Endothelial cell of umbilical vein (primary cell): ENCODE results near the gene ROPN1L. TPM values are rescaled to one million over a fixed set of nuclear protein-coding genes. Genes with fewer than 3 reads are reported as not detected.

Source experiments
- BruUV-seq: library from RNA; stranded (reverse); fragments of 400-500 nt; replicated peaks from 2 replicates; lab custom pipeline; 2021; lab: Mats Ljungman, UMichigan
- CTCF ChIA-PET: fragments of 300-600, 350-600 bp; sonication (Branson Sonifier 250); formaldehyde crosslinking; loops from one replicate; lab custom pipeline; 2021; ENCODE audit warnings: antibody characterized with exemption, inconsistent platforms; lab: Charles Lee
- POLR2A ChIA-PET: fragments of 300-600, 350-600 bp; sonication (Branson Sonifier 250); formaldehyde crosslinking; loops from one replicate; lab custom pipeline; 2021; ENCODE audit warnings: antibody characterized with exemption, inconsistent platforms; lab: Charles Lee
- DNase-seq: peaks from one replicate; pipeline ENCODE4 v3.0.0-alpha.2; 2011; ENCODE audit warnings: low read depth, low spot score
- FAIRE-seq: peaks from 2 replicates; lab custom pipeline; 2011; peaks lifted over from hg19 to GRCh38; lab: Jason Lieb, UNC
- H2AFZ ChIP-seq: 2 replicates; pipeline ENCODE4 v1.6.0; 2012; ENCODE audit warnings: low read depth, low read length, control low read depth, inconsistent platforms
- H3K27ac ChIP-seq: 2 replicates; pipeline ENCODE4 v1.5.1; 2011; ENCODE audit warnings: low read depth, mild to moderate bottlenecking, control low read depth, low read length, moderate library complexity; ENCODE audit not compliant: insufficient read depth
- H3K27me3 ChIP-seq, 2 experiments: 2 replicates each; pipeline versions ENCODE4 v1.6.0 to v1.6.1; 2011; ENCODE audit warnings: low read length in 2 of 2, mixed read lengths in 1 of 2; ENCODE audit not compliant: control insufficient read depth in 2 of 2, insufficient read depth in 2 of 2
- H3K36me3 ChIP-seq, 2 experiments: 2 replicates in 1 of 2; 3 replicates in 1 of 2; pipeline ENCODE4 v1.5.1; 2011; ENCODE audit warnings: low read length in 2 of 2, mild to moderate bottlenecking in 1 of 2, moderate library complexity in 1 of 2; ENCODE audit not compliant: control insufficient read depth in 2 of 2, insufficient read depth in 2 of 2; ENCODE audit errors: extremely low read depth in 1 of 2
- H3K4me1 ChIP-seq: 3 replicates; pipeline ENCODE4 v1.5.1; 2011; ENCODE audit warnings: mild to moderate bottlenecking, low read length; ENCODE audit not compliant: control insufficient read depth, insufficient read depth; ENCODE audit errors: extremely low read depth
- H3K4me2 ChIP-seq: 2 replicates; pipeline ENCODE4 v1.6.1; 2011; ENCODE audit warnings: low read length, control low read depth, mixed read lengths; ENCODE audit not compliant: insufficient read depth
- H3K4me3 ChIP-seq, 3 experiments: fragments of 200-600 bp in 1 of 3; sonication (generic), shearing (Covaris generic) in 1 of 3; replicated peaks in 1 of 3; 2 replicates each; pipeline ENCODE4 v1.5.1; 2011 to 2016; ENCODE audit warnings: control low read depth in 3 of 3, low read length in 3 of 3, mild to moderate bottlenecking in 2 of 3, inconsistent platforms in 1 of 3, low read depth in 1 of 3, moderate library complexity in 1 of 3; ENCODE audit not compliant: insufficient read depth in 1 of 3
- H3K79me2 ChIP-seq: 2 replicates; pipeline ENCODE4 v1.6.0; 2012; ENCODE audit warnings: low read length, inconsistent platforms; ENCODE audit not compliant: control insufficient read depth, insufficient read depth
- H3K9ac ChIP-seq: replicated peaks from 2 replicates; pipeline ENCODE3; 2011; ENCODE audit warnings: low read length, control low read depth; ENCODE audit not compliant: insufficient read depth; ENCODE audit errors: extremely low read depth
- H3K9me1 ChIP-seq: replicated peaks from 3 replicates; pipeline ENCODE4 v1.6.0; 2011; ENCODE audit warnings: mild to moderate bottlenecking, low read length; ENCODE audit not compliant: control insufficient read depth, insufficient read depth; ENCODE audit errors: extremely low read depth
- H3K9me3 ChIP-seq: replicated peaks from 2 replicates; pipeline ENCODE4 v1.5.1; 2012; ENCODE audit warnings: low read length, inconsistent platforms; ENCODE audit not compliant: control insufficient read depth, insufficient read depth
- H4K20me1 ChIP-seq: replicated peaks from 2 replicates; pipeline ENCODE3; 2011; ENCODE audit warnings: mild to moderate bottlenecking, low read length; ENCODE audit not compliant: control insufficient read depth, insufficient read depth; ENCODE audit errors: extremely low read depth
- CTCF ChIP-seq, 2 donors: IDR thresholded peaks; 1 replicate in 1 of 2; 2 replicates in 1 of 2; pipeline ENCODE4 v1.5.1; 2011; ENCODE audit warnings: low read length in 2 of 2, mild to moderate bottlenecking in 2 of 2, moderate library complexity in 2 of 2, control low read depth in 1 of 2, inconsistent platforms in 1 of 2, low read depth in 1 of 2; ENCODE audit not compliant: insufficient read depth in 1 of 2; ENCODE audit errors: extremely low read depth in 1 of 2
- EZH2 ChIP-seq: IDR thresholded peaks from 2 replicates; pipeline ENCODE4 v1.6.1; 2012; ENCODE audit warnings: borderline replicate concordance, low read depth, mild to moderate bottlenecking, moderate library complexity, low read length, inconsistent platforms; ENCODE audit not compliant: severe bottlenecking
- FOS ChIP-seq: IDR thresholded peaks from 2 replicates; pipeline ENCODE4 v1.6.1; 2011; ENCODE audit warnings: mild to moderate bottlenecking, low read length, moderate library complexity, borderline replicate concordance; ENCODE audit not compliant: insufficient read depth
- GATA2 ChIP-seq: IDR thresholded peaks from 2 replicates; pipeline ENCODE4 v1.7.0; 2011; ENCODE audit warnings: low read depth, mild to moderate bottlenecking, moderate library complexity, mixed read lengths, low read length; ENCODE audit not compliant: insufficient read length, insufficient read depth
- JUN ChIP-seq: IDR thresholded peaks from 2 replicates; pipeline ENCODE4 v1.6.1; 2011; ENCODE audit warnings: borderline replicate concordance, low read depth; ENCODE audit not compliant: insufficient read length, insufficient read depth
- MAX ChIP-seq: IDR thresholded peaks from 2 replicates; pipeline ENCODE4 v1.6.1; 2011; ENCODE audit not compliant: insufficient read depth, insufficient read length
- MYC ChIP-seq: IDR thresholded peaks from one replicate; pipeline ENCODE4 v1.6.1; 2011; ENCODE audit warnings: mild to moderate bottlenecking, low read depth, low read length
- POLR2A ChIP-seq: IDR thresholded peaks from 2 replicates; pipeline ENCODE4 v1.6.1; 2012; ENCODE audit warnings: low read depth, mild to moderate bottlenecking, control low read depth, low read length
- POLR2AphosphoS5 ChIP-seq: IDR thresholded peaks from 2 replicates; pipeline ENCODE4 v1.6.1; 2012; ENCODE audit warnings: low read depth, mild to moderate bottlenecking, control low read depth, low read length, moderate library complexity; ENCODE audit not compliant: insufficient read depth
- dilution Hi-C: fragments of 300-500 bp; cut with MboI; formaldehyde crosslinking; loops from one replicate; pipeline ENCODE4 v1.15.0; 2019; ENCODE audit warnings: low sequenced_read_pairs; ENCODE audit not compliant: extremely low pct_ligation_motif_present
- intact Hi-C: fragments of 100-400 bp; cut with micrococcal nuclease; formaldehyde crosslinking; loops from one replicate; pipeline ENCODE4 v1.10.0; 2022
- polyA plus RNA-seq, 4 experiments: library from polyadenylated mRNA; depleted of rRNA in 3 of 4; stranded (reverse) in 3 of 4; unstranded in 1 of 4; fragments of >200 nt; gene quantifications; 2 replicates each; pipeline versions ENCODE4 v1.2.1 to v1.2.3, GENCODE V29; 2011 to 2012; ENCODE audit warnings: missing spikeins in 1 of 4
- total RNA-seq: library from RNA; stranded (reverse); gene quantifications from 2 replicates; pipeline ENCODE4 v1.2.3, GENCODE V29; 2021

Gene ROPN1L
- total and polyA plus RNA-seq, 2 donors (not counting 3 experiments of a cell fraction or from before 2014, with no cell fraction given): 0.30 to 0.60 TPM

DNA sequence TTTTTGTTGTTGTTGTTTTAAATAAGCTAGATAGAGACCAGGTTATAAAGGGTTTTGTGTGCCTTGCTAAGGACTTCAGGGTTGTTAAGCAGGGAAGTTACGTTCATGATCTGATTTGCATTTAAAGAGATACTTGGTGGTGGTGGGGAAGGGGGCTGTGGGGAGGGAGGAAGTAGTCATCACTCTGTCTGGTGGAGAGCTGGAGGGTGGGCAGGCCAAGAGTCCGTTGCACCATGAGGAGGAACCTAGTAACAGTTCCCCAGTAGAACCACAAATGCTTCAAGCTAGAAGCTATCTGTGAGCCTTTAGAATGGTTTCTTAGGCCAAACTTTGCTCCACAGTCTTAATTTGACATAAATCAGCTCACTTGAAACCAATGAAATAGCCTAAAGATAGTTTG, 18.7 kb upstream of the ROPN1L start:
- FAIRE-seq (no peak), DNase-seq (no peak)
- H3K9ac ChIP-seq: no peak overlapping the region
- H3K4me1 ChIP-seq: peaks cover 29% of the 10 kb centered on the region
- no peak overlapping the region for H3K4me2 ChIP-seq
- no peak overlapping the region for H3K27ac ChIP-seq
- no peaks in the 10 kb centered on the region for H3K9me3 ChIP-seq
- no peaks in the 10 kb centered on the region for H3K9me1 ChIP-seq
- no peak overlapping the region for H3K4me3 ChIP-seq
- POLR2A ChIA-PET: interaction anchor here (0.8 kb wide), 1 partner anchor 70 kb away, joined by 3 read pairs; the partner anchor contains the start of gene MARCHF6
- H3K36me3 ChIP-seq: peaks cover 18 to 26% of the 10 kb centered on the region in 2 experiments
- no TSS peak for BruUV-seq
- intact Hi-C loops (no loop called here), dilution Hi-C loops (loop anchor here (25.0 kb wide), 1 partner anchor 161 kb away; the partner anchor contains the start of gene CCT5)
- no peak overlapping the region for H2AFZ ChIP-seq
- CTCF ChIA-PET: interaction anchor here (0.7 to 8.2 kb wide), 9 partner anchors 8 to 204 kb away, joined by 3 to 87 read pairs (median 4); partner anchors contain the start of gene MARCHF6
- H3K79me2 ChIP-seq: no peaks in the 10 kb centered on the region
- H3K27me3 ChIP-seq: no peaks in the 10 kb centered on the region
- TF ChIP-seq JUN (no peak), GATA2 (no peak), MYC (no peak), EZH2 (no peak), MAX (no peak), FOS (no peak), POLR2A (no peak), POLR2AphosphoS5 (no peak), CTCF (IDR thresholded peaks at IDR 0.05; ENCODE audit: extremely low read depth in 1 of 2, insufficient read depth in 1 of 2, low read depth in 1 of 2, low read length in 2 of 2) (no peak)
- no peaks in the 10 kb centered on the region for H4K20me1 ChIP-seq
